Activated CD8-positive, alpha-beta T cell treated with anti-CD3 and anti-CD28 coated beads for 36 hours (primary cell): ENCODE measurements around the gene OLFML1. TPM values are rescaled to one million over a fixed set of nuclear protein-coding genes. Genes with fewer than 3 reads are reported as not detected.

Experiments
- ATAC-seq: fragments of 200-7000 bp; cut with Tn5 transposase; one replicate; pipeline ENCODE4 v1.10.0; 2021; ENCODE audit warnings: mild to moderate bottlenecking, moderate library complexity
- CTCF ChIA-PET: fragments of 350-600 bp; sonication (Branson Sonifier 250); formaldehyde crosslinking; loops from one replicate; lab custom pipeline; 2021; ENCODE audit warnings: antibody characterized with exemption; lab: Charles Lee
- POLR2A ChIA-PET: fragments of 350-600 bp; sonication (Branson Sonifier 250); formaldehyde crosslinking; loops from one replicate; lab custom pipeline; 2021; ENCODE audit warnings: antibody characterized with exemption; lab: Charles Lee
- DNase-seq: peaks from one replicate; pipeline ENCODE4 v3.0.0-alpha.2; 2020
- H3K27ac Mint-ChIP-seq: one replicate; pipeline ENCODE4 v1.8.0; 2021; ENCODE audit warnings: mild to moderate bottlenecking, mixed read lengths
- H3K27me3 Mint-ChIP-seq: one replicate; pipeline ENCODE4 v1.8.0; 2021; ENCODE audit warnings: mixed read lengths
- H3K36me3 Mint-ChIP-seq: one replicate; pipeline ENCODE4 v1.8.0; 2021; ENCODE audit warnings: low read depth, mixed read lengths
- H3K4me1 Mint-ChIP-seq: one replicate; pipeline ENCODE4 v1.8.0; 2021; ENCODE audit warnings: low read depth, mixed read lengths
- H3K4me3 Mint-ChIP-seq: one replicate; pipeline ENCODE4 v1.8.0; 2021; ENCODE audit warnings: mild to moderate bottlenecking, moderate library complexity, mixed read lengths
- H3K9me3 Mint-ChIP-seq: one replicate; pipeline ENCODE4 v1.8.0; 2021; ENCODE audit warnings: mixed read lengths
- CTCF ChIP-seq: fragments of 200-600 bp; IDR thresholded peaks from one replicate; pipeline ENCODE4 v1.8.0; 2022; ENCODE audit warnings: antibody characterized with exemption, mild to moderate bottlenecking
- intact Hi-C: fragments of 100-400 bp; cut with micrococcal nuclease; formaldehyde crosslinking; loops from one replicate; pipeline ENCODE4 v1.10.0; 2022
- total RNA-seq, 2 experiments: library from RNA; stranded (reverse); gene quantifications; one replicate each; pipeline ENCODE4 v1.2.3, GENCODE V29; 2021

The OLFML1 gene
- total RNA-seq, 2 experiments from 2014 or later, result not detected

- POLR2A ChIA-PET, result no interaction called here
These were observed 4.7 kb downstream of the OLFML1 start for GRCh38 chr11:7490054-7490453.

GRCh38 chr11:7490535-7490934 lies 5.2 kb downstream of the OLFML1 start:
- no peak overlapping the region for H3K27ac Mint-ChIP-seq

More at GRCh38 chr11:7490054-7490453, 4.7 kb downstream of the OLFML1 start:
- Mint-ChIP-seq H3K36me3 (no peaks in the 10 kb centered on the region), H3K9me3 (no peaks in the 10 kb centered on the region), H3K4me1 (peaks cover 2% of the 10 kb centered on the region), H3K4me3 (no peak overlapping the region), H3K27ac (no peak overlapping the region), H3K27me3 (no peaks in the 10 kb centered on the region)
- no peak for TF ChIP-seq CTCF
- CTCF ChIA-PET, result interaction anchor here (1.5 kb wide), 1 partner anchor 23 kb away, joined by 5 read pairs; the partner anchor contains the start of gene PPFIBP2
- ATAC-seq (no peak), DNase-seq (no peak)
- intact Hi-C loops, result no loop called here

GRCh38 chr11:7492253-7492652 lies 6.9 kb downstream of the OLFML1 start:
- Mint-ChIP-seq H3K4me1 (peaks cover 12% of the 10 kb centered on the region), H3K27ac (no peak overlapping the region), H3K4me3 (no peak overlapping the region), H3K9me3 (no peaks in the 10 kb centered on the region), H3K27me3 (no peaks in the 10 kb centered on the region), H3K36me3 (peaks cover 3% of the 10 kb centered on the region)
- intact Hi-C loops, result no loop called here
- ChIA-PET CTCF (no interaction called here), POLR2A (no interaction called here)
- no peak for TF ChIP-seq CTCF
- ATAC-seq (no peak), DNase-seq (no peak)

More at GRCh38 chr11:7490535-7490934, 5.2 kb downstream of the OLFML1 start:
- H3K4me3 Mint-ChIP-seq, result no peak overlapping the region
- DNase-seq (no peak), ATAC-seq (no peak)
- intact Hi-C loops, result no loop called here
- H3K36me3 Mint-ChIP-seq, result no peaks in the 10 kb centered on the region
- H3K27me3 Mint-ChIP-seq, result no peaks in the 10 kb centered on the region
- ChIA-PET CTCF (interaction anchor here (1.5 kb wide), 1 partner anchor 23 kb away, joined by 5 read pairs; the partner anchor contains the start of gene PPFIBP2), POLR2A (no interaction called here)
- peaks cover 2% of the 10 kb centered on the region for H3K4me1 Mint-ChIP-seq
- H3K9me3 Mint-ChIP-seq, result no peaks in the 10 kb centered on the region
- TF ChIP-seq CTCF, result no peak

- DNase-seq (no peak), ATAC-seq (no peak)
- Mint-ChIP-seq H3K4me1 (peaks cover 12% of the 10 kb centered on the region), H3K27ac (no peak overlapping the region), H3K4me3 (no peak overlapping the region), H3K9me3 (no peaks in the 10 kb centered on the region), H3K27me3 (peaks cover 2% of the 10 kb centered on the region), H3K36me3 (peaks cover 3% of the 10 kb centered on the region)
- no peak for TF ChIP-seq CTCF
- ChIA-PET CTCF (no interaction called here), POLR2A (no interaction called here)
- intact Hi-C loops, result no loop called here
These were observed 8.4 kb downstream of the OLFML1 start for GRCh38 chr11:7493670-7494069.

- H3K27me3 Mint-ChIP-seq, result peaks cover 2% of the 10 kb centered on the region
- CTCF ChIA-PET, result no interaction called here
- no peaks in the 10 kb centered on the region for H3K9me3 Mint-ChIP-seq
- peaks cover 12% of the 10 kb centered on the region for H3K4me1 Mint-ChIP-seq
- no peak for DNase-seq
- no peak for TF ChIP-seq CTCF
- POLR2A ChIA-PET, result no interaction called here
- no peak for ATAC-seq
- H3K36me3 Mint-ChIP-seq, result peaks cover 3% of the 10 kb centered on the region
- H3K4me3 Mint-ChIP-seq, result no peak overlapping the region
- intact Hi-C loops, result no loop called here
- no peak overlapping the region for H3K27ac Mint-ChIP-seq
These were observed 8.9 kb downstream of the OLFML1 start for GRCh38 chr11:7494086-7494745.
